GM13976 (cell line): Measurements from ENCODE around the gene PRDX4.
"Not testable (repeated sequence)": the region's sequence is repeated elsewhere in the genome, so short reads cannot be mapped to it uniquely, and the experiment has no call there.

Experiments
- DNase-seq: peaks from one replicate; pipeline ENCODE4 v3.0.0; 2012; ENCODE audit warnings: low spot score
- CTCF ChIP-seq: IDR thresholded peaks from 2 replicates; pipeline ENCODE4 v1.5.1; 2012; ENCODE audit warnings: borderline replicate concordance, mild to moderate bottlenecking; ENCODE audit not compliant: insufficient read depth; ENCODE audit errors: extremely low read depth, missing control alignments, control extremely low read depth
- in situ Hi-C: fragments of 300-500 bp; cut with MboI; formaldehyde crosslinking; loops from one replicate; pipeline ENCODE4 v1.12.0; 2022; ENCODE audit warnings: low sequenced_read_pairs, mixed read lengths, inconsistent platforms; ENCODE audit not compliant: unreplicated experiment

The PRDX4 gene

GRCh38 chrX:23666282-23666681 lies 1.0 kb upstream of the PRDX4 start:
- TF ChIP-seq CTCF = no peak
- in situ Hi-C loops = no loop called here
- DNase-seq = no peak

DNA sequence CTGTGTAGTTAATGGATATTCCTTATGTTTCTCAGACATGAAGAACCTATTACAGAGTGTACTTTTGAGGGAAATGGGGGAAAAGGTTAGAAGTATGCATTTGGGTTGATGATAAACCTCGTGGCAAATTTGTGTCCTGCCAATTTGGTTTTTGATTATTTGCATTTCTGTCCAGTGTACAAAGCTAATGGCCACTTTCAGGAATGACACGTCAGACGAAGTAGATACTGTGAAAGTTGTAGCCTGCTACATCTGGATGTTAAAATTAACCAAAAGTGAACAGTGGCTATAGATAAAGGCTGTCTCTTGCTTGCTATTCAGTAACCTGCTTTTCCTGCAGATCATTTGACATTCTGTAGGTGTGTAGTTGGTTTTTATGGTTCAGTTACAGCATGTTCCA lies 1.0 kb downstream of the PRDX4 start:
- no peak for TF ChIP-seq CTCF
- in situ Hi-C loops = no loop called here
- peak; percentile 20 for DNase-seq

DNA sequence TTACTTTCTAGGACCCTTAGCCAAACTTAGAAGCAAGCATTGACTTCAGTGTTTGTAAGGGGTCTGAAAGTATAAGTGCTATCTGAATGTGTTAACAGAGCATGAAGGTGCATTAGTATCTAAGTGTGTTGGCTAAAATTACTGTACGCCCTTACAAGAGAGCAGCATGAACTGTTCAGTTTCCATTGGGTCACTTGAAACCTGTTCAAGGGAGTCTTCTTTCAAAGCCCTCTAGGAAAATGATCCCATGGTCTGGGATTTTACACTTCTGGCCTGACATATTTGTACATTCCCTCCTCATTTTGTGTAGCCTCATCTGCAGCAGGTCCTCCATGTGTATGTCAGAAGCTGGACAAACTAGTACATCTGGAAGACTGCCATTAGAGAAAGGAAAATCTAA lies 3.2 kb downstream of the PRDX4 start:
- in situ Hi-C loops = no loop called here
- TF ChIP-seq CTCF = no peak
- no peak for DNase-seq

DNA sequence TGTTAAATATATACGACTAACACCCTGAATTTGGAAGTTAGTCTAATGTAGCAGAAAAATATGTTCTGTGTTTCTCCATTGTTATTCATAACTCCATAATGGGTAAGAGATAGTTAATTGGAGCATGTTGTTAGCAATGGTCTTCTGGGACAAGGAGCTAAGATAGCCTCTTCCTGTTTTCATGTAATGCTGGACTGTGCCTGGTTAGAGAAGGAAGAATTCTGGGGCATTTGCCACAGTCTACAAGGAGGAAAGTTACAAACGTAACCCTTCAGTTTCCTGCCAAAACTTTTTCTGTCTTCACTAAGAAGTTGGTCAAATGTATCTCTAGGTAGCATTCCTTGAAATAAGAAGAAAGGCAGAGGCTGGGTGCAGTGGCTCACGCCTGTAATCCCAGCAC lies 5.8 kb downstream of the PRDX4 start:
- no peak for TF ChIP-seq CTCF
- in situ Hi-C loops = no loop called here
- DNase-seq = no peak

DNA sequence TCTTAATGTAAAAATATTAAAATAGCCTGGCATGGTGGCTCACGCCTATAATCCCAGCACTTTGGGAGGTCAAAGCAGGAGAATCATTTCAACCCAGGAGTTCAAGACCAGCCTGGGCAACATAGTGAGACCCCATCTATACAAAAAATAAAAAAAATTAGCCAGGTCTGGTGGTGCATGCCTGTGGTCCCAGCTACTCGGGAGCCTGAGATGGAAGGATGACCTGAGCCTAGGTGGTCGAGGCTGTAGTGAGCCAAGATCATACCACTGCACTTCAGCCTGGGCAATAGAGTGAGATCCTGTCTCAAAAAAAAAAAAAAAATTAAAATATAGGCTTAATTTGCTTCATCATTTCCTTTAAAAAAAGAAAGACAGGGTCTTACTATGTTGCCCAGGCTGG lies 9.2 kb downstream of the PRDX4 start:
- DNase-seq = not testable (repeated sequence)
- in situ Hi-C loops = loop anchor here (25.0 kb wide), 1 partner anchor 561 kb away; no protein-coding TSS in a partner anchor

DNA sequence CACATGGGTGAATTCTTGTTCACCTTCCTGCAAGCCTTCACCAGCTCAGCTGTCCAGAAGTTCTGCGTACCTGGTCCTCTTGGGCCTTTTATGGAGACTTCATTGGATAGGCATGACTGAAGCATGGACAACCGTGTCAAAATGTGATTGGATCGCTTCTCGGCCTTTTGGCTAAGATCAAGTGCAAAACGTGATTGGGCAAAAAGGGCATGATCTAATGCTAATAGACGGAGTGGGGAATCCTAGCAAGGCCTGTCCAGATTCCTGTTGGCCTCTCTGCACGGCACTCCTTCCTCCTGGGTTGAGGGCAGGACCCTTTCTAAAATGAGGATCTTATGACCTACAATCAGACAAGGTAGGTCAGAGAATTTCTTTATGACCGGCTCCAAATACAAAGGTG lies 24.9 kb downstream of the PRDX4 start:
- in situ Hi-C loops = loop anchor here (5.0 to 25.0 kb wide), 2 partner anchors 210 to 545 kb away; no protein-coding TSS in a partner anchor

DNA sequence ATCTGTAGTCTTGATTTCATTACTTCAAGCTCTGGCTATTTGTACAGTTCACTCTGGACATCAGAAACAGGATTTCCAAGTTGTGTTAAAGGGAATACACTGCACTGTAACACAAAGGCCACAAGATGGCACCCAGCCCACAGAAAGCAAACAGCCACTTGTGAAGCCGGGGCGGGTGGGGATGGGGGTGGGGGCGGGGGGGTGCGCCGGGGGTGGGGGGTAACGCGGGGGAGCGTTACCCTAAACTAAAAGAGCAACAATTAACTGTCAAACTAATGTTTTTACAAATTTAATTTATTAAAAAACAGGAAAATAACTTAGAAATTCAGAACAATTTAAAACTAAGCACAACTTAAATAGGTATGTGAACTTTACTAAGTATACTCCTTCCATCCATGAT lies 27.3 kb downstream of the PRDX4 start:
- in situ Hi-C loops = loop anchor here (5.0 to 25.0 kb wide), 2 partner anchors 208 to 543 kb away; no protein-coding TSS in a partner anchor
- peak; percentile 66 for TF ChIP-seq CTCF
- DNase-seq = peak; percentile 68

More for the DNA sequence above, 24.9 kb downstream of the PRDX4 start:
- TF ChIP-seq CTCF = no peak
- no peak for DNase-seq
